Mammary epithelial cell (primary cell): ENCODE data around the gene FYN.

Experiments used
- CTCF ChIP-seq, 2 donors: IDR thresholded peaks in 1 of 2; conservative IDR thresholded peaks in 1 of 2; 2 replicates each; pipeline ENCODE4 v1.5.1; 2011 to 2012; ENCODE audit warnings: inconsistent platforms in 2 of 2, low read length in 2 of 2, mild to moderate bottlenecking in 2 of 2, control low read depth in 1 of 2, low read depth in 1 of 2; ENCODE audit not compliant: insufficient read depth in 1 of 2; ENCODE audit errors: extremely low read depth in 1 of 2
- EZH2 ChIP-seq: IDR thresholded peaks from 2 replicates; pipeline ENCODE4 v1.6.1; 2012; ENCODE audit warnings: low read length, inconsistent platforms, borderline replicate concordance

GRCh38 chr6:111658462-111659154 is 214.6 kb downstream of the FYN start:
- TF ChIP-seq CTCF (conservative IDR thresholded peaks at IDR 0.05 in 1 of 2, IDR thresholded peaks at IDR 0.05 in 1 of 2; ENCODE audit: extremely low read depth in 1 of 2, insufficient read depth in 1 of 2, low read depth in 1 of 2, low read length in 2 of 2) (no peak), EZH2 (no peak)
